GM18873 (cell line): ENCODE measurements around the gene ARHGEF4.

Experiments used
- ATAC-seq: cut with Tn5 transposase; IDR thresholded peaks from one replicate; pipeline ENCODE4 v1.9.1; 2021; ENCODE audit warnings: mild to moderate bottlenecking, moderate library complexity, moderate number of reproducible peaks; ENCODE audit not compliant: unreplicated experiment, low FRiP score

ARHGEF4 gene

DNA sequence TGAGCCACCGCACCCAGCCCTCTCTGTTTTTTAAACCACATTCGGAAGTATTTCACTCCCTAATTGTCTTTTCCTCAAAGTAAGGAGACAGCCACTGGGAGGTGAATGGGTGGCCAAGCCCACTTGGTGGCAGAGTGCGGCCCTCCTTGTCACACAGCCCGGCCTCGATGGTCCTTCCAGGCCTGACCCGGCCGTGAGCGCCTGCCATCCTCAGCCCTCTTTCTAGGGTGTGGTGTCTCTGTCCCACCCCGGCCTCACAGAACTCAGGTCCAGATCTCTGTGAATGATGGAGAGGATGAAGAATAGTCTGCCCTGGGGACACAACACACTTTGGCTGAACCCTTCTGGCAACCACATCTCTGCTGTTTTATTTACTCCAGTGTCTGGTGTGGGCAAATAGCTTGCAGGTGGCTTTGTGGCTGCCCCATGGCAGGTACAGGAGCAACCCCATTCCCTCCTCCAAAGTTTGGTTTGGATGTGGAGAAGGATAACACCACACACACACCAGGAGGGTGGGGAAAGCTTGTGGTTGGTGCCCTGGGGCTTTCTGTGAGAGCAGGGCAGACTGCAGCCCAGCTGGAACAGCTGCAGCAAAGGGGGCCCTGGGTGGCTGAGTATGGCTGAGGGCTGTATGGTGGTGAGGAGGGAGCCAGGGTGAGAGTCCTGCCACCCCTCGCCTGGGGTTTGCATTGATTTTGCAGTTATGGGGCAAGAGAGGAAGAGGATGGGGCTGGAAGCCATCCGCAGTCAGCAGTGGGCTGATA lies 167.9 kb downstream of the ARHGEF4 start:
- ATAC-seq, result no peak

DNA sequence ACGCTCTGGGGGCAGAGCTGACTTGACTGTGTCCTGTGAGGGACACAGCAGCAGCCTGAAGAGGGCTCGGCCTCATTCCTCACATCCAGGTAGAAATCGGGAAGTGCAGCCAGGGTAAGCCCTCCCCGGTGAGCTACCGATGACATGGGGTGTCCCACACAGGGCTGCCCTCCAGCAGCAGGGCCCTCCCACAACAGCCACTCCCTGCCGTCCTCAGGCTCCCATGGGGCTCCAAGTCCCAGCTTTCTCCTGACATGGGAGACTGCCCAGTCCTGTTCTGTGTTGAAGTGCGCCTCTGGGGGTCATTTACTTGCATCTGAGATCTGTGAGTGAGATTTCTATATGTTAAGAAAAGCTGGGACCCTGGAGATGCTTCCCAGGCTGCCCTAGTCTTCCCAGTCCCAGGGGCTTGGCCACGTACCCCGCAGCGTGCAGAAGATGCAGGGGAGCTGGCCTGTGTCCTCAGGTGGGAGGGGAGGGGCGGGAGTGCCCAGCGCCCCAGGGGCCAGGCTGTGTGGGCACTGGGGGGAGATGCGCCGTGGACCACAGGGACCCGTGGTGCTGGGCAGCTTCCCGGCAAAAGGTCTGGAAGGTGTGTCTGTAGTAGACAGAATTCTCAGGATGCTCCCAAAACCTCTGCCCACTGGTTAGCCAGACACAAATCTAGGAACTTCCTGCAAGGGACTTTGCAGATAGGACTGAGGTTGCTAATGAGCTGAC lies 168.7 kb downstream of the ARHGEF4 start:
- no peak for ATAC-seq

DNA sequence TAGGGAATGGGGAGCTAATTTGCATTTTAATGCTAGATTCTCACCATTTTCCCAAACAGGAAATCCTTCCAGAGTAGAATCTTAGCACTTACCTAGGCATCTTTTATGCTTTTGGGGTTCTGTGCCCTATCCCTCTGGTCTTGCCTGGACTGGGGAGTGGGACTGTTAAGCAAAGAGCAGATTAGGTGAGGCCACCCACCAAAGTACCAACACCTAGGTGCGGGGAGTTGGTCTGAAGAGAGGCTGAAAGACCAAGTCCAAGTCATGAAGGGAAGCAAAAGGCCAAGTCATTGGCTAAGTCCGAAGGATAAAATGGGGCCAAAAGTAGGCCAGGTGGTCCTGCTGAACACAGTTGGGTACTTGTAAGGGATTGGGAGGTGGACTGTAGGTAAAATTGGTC lies 169.8 kb downstream of the ARHGEF4 start:
- no peak for ATAC-seq

DNA sequence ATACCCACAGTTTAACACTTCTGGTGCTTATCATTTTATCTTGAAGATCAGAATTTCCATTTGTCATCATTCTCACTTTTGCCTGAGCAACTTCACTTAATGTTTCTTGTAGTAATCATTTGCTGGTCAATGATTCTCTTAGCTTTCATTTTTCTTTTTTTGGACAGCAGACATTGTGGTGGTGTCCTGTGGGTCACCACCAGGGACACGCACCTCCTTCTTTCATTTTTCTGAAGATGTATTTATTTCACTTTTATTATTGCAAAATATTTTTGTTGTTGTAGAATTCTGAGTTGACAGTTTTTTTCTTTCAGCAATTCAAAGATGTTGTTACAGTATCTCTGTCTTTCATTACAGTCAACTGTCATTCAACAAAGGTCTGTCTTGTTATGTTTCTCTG lies 172.3 kb downstream of the ARHGEF4 start:
- no peak for ATAC-seq

DNA sequence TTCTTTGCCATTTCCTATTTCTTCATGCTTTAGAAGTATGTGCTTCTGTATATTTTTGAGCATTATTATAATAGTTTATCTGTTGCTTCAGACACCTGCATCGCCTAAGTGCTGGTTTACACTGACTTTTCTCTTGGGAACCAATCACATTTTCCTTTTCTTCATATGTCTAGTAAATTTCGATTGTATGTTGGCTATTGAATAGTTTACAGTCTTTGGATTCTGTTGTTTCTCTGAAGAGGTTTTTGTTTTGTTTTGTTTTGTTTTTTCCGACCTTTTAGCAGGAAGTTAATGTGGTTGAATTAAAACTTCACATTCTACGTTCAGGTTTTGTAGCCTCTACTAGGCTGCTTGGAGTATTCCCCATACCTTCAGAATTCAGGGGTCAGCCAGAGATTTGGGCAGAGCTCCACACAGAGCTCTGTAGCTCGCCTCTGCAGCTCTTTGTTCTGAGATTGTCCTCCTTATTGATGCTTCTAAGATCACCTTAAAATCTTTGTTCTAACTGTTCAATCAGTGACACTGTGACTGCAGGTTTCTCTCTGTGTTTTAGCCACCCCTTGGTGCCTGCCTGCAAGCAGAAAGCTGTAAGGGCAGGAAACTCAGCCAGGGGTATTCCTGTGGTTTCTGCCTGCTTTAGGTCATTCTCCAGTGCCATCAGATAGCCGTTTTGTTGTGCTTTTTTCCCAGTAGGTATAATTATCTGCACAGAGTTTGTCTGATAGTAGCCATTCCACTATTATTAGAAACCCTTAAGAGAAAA lies 173.2 kb downstream of the ARHGEF4 start:
- no peak for ATAC-seq

DNA sequence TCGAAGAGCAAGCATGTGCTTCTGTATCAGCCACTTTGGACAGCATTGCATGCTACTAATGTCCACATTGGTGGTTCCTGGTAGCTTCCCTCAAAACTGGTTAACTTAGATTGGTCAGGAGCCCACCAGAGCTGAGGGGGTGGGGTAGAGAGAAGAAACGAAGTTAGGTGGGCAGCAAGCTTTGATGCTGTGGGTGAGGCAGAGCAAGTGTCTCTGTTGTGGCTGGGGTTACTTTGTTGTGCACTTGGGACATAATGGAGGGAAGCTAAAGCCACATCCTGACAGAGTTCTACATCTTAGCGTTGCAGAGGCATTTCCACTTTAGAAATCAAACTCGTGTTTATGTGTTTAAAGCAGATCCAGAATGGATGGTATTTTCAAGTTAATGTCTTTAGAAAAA lies 173.9 kb downstream of the ARHGEF4 start:
- no peak for ATAC-seq

DNA sequence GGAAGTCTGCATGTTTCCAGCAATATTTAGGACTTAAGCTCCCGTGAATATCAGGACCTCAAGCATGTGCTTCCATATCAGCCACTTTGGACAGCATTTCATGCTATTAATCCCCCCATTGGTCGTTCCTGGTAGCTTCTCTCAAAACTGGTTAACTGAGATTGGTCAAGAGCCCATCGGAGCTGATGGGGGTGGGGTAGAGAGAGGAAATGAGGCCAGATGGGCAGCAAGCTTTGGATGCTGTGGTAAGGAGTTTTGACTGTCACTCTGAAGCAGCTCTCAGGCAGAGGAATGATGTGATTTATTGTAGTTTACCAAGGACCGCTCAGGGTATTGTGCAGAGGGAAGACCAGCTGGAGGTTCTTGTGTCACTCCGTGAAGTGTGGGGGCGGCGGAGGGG lies 174.8 kb downstream of the ARHGEF4 start:
- no peak for ATAC-seq

DNA sequence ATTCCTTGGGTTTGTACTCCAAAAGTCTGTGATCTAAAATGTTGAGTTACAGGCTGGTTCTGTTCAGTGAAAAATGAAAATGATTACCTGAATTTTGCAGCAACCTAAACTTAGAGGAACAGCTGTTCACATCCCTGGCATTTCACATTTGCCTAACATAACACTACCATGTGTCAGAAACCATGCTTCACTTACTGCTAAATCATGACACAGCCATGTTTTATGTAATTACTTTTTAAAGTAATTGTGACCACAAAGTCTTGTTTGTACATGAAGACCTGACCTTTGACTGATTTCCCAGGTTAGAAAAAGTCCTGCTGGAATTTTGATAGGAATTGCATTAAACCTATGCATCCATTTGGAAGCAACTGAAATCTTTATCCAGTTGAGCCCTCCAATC lies 177.4 kb downstream of the ARHGEF4 start:
- no peak for ATAC-seq

DNA sequence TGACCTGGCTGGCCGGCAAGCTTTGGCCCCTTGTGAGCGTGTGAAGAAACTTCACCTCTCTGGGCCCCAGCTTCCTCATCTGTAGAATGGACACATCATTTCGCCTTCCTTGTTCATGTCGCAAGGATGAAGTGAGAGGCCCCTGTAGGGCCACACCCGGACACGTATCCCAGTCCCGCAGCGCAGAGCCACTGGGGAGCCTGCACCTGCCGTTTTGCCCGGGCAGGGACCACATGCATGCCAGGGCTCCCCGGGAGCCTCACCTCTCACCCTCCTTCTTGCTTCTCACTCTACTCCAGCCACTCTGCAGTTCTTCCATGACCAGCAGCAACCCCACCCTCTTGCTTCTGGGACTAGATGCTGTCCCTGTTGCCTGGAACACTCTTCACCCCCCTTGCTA lies 179.1 kb downstream of the ARHGEF4 start:
- ATAC-seq, result no peak

DNA sequence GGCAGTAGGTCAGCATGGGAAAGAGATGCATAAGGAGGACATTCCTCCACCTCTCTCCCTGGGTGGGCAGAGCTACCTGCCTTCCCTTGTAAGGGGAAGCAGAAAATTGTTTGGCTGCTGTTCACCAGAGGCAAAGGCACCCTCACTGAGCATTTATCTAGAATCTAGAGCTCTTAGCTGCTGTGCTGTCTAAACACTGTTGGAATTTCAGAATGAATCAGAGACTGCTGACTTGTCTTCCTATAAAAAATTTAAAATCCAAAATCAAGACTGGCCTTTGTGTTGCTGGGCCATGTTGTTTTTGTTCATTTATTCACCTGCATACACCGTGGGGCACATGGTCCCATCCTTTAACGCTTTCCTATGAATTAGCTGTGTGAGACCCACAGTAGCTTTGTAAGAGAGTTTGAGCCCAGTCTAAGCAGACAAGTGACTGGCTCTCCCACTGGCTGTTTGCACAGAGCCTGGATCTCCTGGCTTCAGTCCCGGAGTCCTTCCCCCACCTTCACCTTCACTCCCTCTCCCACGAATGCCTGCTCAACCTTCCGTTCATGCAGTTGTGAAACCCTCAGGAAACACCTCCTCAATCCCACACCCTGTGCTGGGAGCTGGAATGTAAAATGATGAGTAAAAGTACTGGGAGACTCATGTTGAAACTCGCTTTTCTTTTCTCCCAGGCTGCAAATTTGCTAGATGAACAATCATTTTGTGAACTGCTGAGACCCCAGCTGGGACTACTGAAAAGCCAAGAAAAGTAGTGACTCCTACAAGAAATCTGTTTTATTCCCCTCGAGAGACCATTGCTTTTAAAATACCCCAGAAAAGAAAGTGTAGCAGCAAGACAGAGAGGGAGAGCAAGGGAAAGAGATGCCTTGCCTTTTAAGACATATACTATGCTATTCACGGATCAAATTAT lies 180.4 kb downstream of the ARHGEF4 start:
- ATAC-seq, result no peak

DNA sequence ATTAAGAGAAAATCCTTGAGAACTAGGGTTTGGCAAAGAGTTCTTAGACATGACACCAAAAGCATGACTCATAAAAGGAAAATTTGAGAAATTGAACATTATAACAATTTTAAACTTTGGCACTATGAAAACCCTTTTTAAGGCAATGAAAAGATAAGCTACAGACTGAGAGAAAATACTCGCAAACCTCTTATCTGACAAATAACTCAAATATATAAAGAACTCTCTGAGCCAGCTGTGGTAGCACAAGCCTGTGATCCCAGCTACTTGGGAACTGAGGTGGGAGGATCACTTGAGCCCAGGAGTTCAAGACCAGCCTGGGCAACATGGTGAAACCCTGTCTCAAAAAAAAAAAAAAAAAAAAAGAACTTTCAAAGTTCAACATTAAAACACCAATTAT lies 186.0 kb downstream of the ARHGEF4 start:
- no peak for ATAC-seq

DNA sequence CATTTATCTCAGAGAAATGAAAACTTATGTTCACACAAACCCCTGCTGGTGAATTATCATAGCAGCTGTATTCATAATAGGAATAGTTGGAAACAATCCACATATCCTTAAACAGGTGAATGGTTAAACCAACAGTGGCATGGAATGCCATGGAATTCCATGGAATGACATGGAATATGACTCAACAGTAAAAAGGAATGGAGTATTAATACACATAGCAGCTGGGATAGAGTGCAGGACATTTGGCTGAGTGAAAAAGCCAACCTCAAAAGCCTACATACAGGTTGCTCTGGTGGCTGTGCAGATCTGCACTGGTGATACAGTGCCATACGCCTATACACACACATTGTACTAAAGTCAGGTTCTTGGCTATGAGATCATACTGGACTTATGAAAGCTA lies 187.0 kb downstream of the ARHGEF4 start:
- no peak for ATAC-seq

DNA sequence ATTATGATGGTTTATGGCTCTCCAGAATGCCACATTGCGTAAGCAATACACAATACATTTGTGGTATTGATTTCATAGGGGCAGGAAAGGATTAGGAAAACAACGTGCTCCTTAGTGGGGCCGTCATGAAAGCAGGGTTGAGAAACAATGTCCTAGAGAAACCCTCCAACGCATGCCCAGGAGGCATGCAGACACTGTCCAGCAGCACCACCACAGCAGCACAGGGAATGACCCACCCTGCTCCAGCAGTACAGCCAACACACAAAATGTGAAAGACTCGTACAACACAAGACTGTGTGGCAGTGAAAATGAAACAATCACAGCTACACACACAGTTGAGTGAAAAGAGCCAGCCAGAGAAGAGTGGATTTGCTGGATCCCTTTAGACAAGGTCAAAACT lies 190.2 kb downstream of the ARHGEF4 start:
- ATAC-seq, result no peak

DNA sequence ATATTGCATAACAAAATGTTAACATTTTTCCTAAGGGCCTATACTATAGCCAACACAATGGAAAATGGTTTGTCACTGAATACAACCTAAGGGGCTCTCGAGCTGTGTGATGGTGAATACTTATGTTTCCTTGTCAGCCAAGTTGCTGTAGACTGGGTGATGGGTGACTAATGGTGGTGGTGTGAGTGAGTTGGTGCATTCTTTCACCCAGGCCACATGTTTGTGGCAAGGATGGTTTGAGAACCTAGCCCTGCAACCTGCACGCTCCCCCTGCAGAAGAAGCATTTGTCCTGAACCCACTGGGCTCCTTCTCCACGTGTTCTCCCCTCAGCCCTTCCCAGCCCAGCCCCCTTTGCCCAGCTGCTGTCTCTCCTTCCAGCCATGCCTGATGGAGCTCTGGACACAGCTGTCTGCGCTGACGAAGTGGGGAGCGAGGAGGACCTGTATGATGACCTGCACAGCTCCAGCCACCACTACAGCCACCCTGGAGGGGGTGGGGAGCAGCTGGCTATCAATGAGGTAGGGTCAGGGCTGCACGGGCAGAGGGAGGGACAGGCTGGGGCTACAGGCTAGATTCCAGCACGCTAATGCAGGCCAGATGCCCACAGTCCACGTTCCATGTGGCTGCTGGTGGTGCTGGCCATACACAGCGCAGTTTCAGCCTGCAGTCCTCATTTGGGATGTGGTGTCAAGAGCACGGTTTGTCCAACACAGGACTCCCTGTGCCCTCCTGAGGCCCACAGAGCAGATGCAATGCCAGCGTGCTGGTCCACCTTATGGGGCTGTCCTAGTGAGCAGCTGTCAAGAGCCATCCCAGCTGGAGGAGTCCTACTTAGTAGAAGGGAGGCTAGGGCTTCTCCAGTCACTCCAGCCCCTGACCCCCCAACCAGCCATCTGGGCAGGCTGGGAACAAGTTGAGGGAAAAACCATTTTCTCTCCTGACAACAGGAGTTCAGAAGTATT lies 191.1 kb downstream of the ARHGEF4 start:
- ATAC-seq, result no peak

DNA sequence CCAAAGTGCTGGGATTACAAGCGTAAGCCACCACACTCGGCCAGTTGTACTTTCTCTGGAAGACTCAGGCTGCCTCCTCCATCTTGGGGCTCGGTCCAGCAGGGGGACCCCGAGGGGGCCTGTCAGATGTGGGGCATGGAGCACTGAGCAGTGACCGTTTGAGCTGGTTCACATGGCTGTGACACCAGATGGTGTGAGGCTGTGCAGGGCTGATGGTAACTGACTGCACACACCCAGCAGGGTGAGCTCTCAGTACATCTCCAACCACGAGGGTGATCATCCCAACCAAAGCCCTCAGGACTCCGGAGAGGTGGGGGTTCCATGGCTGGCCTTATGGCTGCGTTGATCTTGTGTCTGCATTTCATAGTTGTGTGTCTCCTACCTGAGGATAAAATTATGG lies 193.1 kb downstream of the ARHGEF4 start:
- no peak for ATAC-seq

DNA sequence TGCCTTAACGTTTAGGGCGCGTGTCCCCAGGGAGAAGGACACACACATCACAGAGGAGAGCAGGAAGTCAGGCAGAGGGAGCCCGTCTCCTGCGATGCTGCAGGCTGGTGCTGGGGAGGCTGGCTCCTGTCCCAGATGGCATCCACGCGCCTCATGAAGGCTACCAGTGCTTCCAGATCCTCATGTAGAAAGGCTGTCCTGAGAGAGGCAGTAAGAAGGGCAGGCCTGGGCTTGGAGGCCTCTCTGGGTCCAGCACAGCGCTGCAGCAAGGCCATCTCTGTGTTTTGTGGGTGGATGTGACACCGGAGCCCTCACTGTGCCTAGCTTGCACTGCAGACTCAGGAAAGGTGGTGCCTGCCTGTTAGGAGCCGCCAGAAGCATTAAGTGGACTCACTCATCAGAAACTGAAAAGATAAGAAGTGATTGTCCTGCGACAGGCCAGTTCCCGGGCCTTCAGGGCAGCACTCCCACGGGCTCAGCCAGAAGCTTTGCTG lies 193.8 kb downstream of the ARHGEF4 start:
- ATAC-seq, result no peak

DNA sequence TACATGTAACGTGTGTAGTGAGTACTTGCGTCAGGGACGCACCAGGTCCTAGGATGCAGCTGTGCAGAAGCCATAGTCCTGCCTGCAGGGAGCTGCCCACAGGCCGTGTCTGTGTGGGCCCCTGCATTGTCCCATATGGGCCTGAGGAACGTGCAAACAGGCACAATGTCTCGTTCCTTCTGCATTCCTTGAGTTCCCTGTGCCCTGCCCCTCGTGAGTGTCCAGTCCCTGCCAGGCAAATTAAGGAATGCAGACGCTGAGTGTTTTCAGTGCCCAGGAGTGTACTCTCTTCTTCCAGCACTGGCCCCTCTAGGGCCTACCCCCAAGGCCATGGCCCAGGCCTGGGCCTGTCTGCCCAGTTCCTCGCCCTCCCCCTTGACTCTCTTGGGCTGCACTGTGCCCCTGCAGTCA lies 194.7 kb downstream of the ARHGEF4 start:
- no peak for ATAC-seq

DNA sequence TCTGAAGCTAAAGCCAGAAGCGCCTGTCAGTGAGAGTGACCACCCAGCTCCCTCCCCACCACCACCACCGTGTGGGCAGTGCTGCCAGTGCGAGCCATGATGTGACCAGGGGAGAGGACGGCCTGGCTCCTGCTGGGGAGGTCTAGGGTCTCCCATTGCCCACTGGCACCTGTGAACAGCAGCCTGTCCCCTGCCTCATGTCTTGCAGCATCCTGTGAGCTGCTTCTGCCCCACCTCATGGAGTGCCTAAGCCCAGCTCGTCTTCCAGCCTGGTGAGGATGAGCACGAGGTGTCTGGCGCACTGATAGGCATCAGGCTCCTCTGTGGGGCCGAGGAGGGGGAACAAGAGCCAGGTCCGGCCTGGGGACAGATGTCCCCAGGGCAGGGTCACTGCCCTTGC lies 195.2 kb downstream of the ARHGEF4 start:
- no peak for ATAC-seq

DNA sequence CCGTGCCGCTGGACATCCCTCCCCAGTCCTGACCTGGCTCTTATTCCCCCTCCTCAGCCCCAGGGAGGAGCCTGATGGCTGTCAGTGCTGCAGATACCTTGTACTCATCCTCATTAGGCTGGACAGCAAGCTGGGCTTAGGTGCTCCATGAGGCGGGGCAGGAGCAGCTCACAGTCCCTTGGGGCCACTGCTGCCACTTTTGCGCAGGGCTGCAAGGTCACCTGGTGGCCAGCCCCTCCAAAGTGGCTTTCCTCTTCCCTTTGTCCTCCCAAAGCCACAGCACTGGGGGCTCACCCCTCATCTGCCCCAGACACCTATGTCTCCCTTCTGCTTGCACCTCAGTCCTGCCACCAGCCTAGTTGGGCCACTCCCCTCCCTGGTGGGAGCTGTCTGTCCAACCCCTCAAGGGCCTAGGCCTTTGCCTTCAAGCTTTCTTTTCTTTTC lies 195.7 kb downstream of the ARHGEF4 start:
- no peak for ATAC-seq
